K562 (cell line): ENCODE data around the gene CD79A. TPM values are rescaled to one million over a fixed set of nuclear protein-coding genes. Genes with fewer than 3 reads are reported as not detected.

Experiments
- ATAC-seq: fragments of 200-7000 bp; cut with Tn5 transposase; 3 replicates; pipeline ENCODE4 v1.9.1; 2020; ENCODE audit warnings: moderate library complexity
- BruUV-seq: library from RNA; stranded (reverse); fragments of 400-500 nt; replicated peaks from 2 replicates; lab custom pipeline; 2021; lab: Mats Ljungman, UMichigan
- CTCF ChIA-PET: fragments of 300-600 bp; formaldehyde crosslinking; extraction: SDS; loops from one replicate; lab custom pipeline; 2021; ENCODE audit warnings: low intra/inter-chr PET ratio; lab: Yijun Ruan, JAX
- POLR2A ChIA-PET: fragments of 300-600, 350-650 bp; sonication (Branson Sonifier 250); formaldehyde crosslinking; extraction: SDS; loops from one replicate; lab custom pipeline; 2021; ENCODE audit warnings: antibody characterized with exemption, inconsistent platforms; lab: Yijun Ruan, JAX
- DNase-seq, 4 experiments: peaks; one replicate each; pipeline versions ENCODE4 v3.0.0 to v3.0.0-alpha.2; 2011 to 2018; ENCODE audit warnings: low spot score in 3 of 4, mixed read lengths in 3 of 4; ENCODE audit errors: extremely low read depth in 1 of 4
- FAIRE-seq: peaks from 2 replicates; lab custom pipeline; 2011; peaks lifted over from hg19 to GRCh38; lab: Jason Lieb, UNC
- H2AFZ ChIP-seq: 2 replicates; pipeline ENCODE4 v1.6.0; 2011; ENCODE audit warnings: low read depth, low read length, control low read depth, inconsistent platforms
- H3K27ac ChIP-seq: fragments of 200-600 bp; 3 replicates; pipeline ENCODE4 v1.8.0; 2011; ENCODE audit warnings: low read depth, mild to moderate bottlenecking, control low read depth, inconsistent platforms, low read length, moderate library complexity, mixed read lengths; ENCODE audit errors: extremely low read depth
- H3K27me3 ChIP-seq, 2 experiments: fragments of 300-600 bp in 1 of 2; 2 replicates in 1 of 2; 3 replicates in 1 of 2; pipeline versions ENCODE4 v1.6.0 to v1.8.0; 2011; ENCODE audit warnings: inconsistent platforms in 2 of 2, low read length in 2 of 2, mild to moderate bottlenecking in 1 of 2, mixed read lengths in 1 of 2, moderate library complexity in 1 of 2; ENCODE audit not compliant: control insufficient read depth in 2 of 2, insufficient read depth in 2 of 2
- H3K36me3 ChIP-seq: fragments of 300-600 bp; 3 replicates; pipeline ENCODE4 v1.8.0; 2011; ENCODE audit warnings: mild to moderate bottlenecking, low read length, inconsistent platforms; ENCODE audit not compliant: control insufficient read depth, insufficient read depth
- H3K4me1 ChIP-seq, 2 experiments: fragments of 200-600 bp in 1 of 2; replicated peaks in 1 of 2; 2 replicates in 1 of 2; 3 replicates in 1 of 2; pipeline versions ENCODE4 v1.5.1 to v1.8.0; 2011; ENCODE audit warnings: inconsistent platforms in 2 of 2, low read length in 2 of 2, mild to moderate bottlenecking in 1 of 2, mixed read lengths in 1 of 2, moderate library complexity in 1 of 2; ENCODE audit not compliant: control insufficient read depth in 2 of 2, insufficient read depth in 2 of 2
- H3K4me2 ChIP-seq: 2 replicates; pipeline ENCODE4 v1.6.1; 2011; ENCODE audit warnings: low read length, control low read depth, inconsistent platforms, mixed read lengths; ENCODE audit not compliant: insufficient read depth
- H3K4me3 ChIP-seq: fragments of 200-600 bp; sonication (generic), shearing (Covaris generic); 2 replicates; pipeline ENCODE4 v1.5.1; 2016; ENCODE audit warnings: control low read depth, inconsistent platforms
- H3K79me2 ChIP-seq: fragments of 200-600 bp; 3 replicates; pipeline ENCODE4 v1.8.0; 2011; ENCODE audit warnings: low read length, inconsistent platforms; ENCODE audit not compliant: control insufficient read depth, insufficient read depth
- H3K9ac ChIP-seq, 2 experiments: 2 replicates each; pipeline versions ENCODE4 v1.6.0 to v1.6.1; 2011; ENCODE audit warnings: low read depth in 2 of 2, low read length in 2 of 2, control low read depth in 1 of 2, inconsistent platforms in 1 of 2, mild to moderate bottlenecking in 1 of 2, mixed read lengths in 1 of 2; ENCODE audit not compliant: insufficient read depth in 1 of 2
- H3K9me1 ChIP-seq: one replicate; pipeline ENCODE4 v1.6.0; 2011; ENCODE audit warnings: inconsistent platforms, mild to moderate bottlenecking, low read length, moderate library complexity; ENCODE audit not compliant: control insufficient read depth, insufficient read depth
- H3K9me3 ChIP-seq: replicated peaks from 2 replicates; pipeline ENCODE4 v1.5.1; 2011; ENCODE audit warnings: low read depth, low read length, inconsistent platforms; ENCODE audit not compliant: control insufficient read depth, insufficient read depth
- H4K20me1 ChIP-seq: replicated peaks from 2 replicates; pipeline ENCODE4 v1.6.1; 2011; ENCODE audit warnings: low read length, inconsistent platforms, mixed read lengths; ENCODE audit not compliant: control insufficient read depth, insufficient read depth
- ARID2 ChIP-seq: fragments of 450-650 bp; IDR thresholded peaks from 2 replicates; pipeline ENCODE4 v1.6.1; 2017; ENCODE audit warnings: antibody characterized with exemption, mild to moderate bottlenecking
- CHD1 ChIP-seq: fragments of 200-600 bp; sonication (generic); IDR thresholded peaks from one replicate; pipeline ENCODE4 v1.6.1; 2012; ENCODE audit warnings: mild to moderate bottlenecking, moderate library complexity, low read length, inconsistent platforms
- HMG20B ChIP-seq: fragments of 250-450 bp; sonication (Bioruptor Pico); IDR thresholded peaks from 2 replicates; pipeline ENCODE4 v1.5.0; 2021; ENCODE audit warnings: mild to moderate bottlenecking
- MEF2A ChIP-seq: IDR thresholded peaks from 2 replicates; pipeline ENCODE4 v1.6.1; 2011; ENCODE audit warnings: low read depth, mild to moderate bottlenecking, low read length, moderate library complexity; ENCODE audit not compliant: control insufficient read depth
- POLR2AphosphoS5 ChIP-seq: IDR thresholded peaks from 2 replicates; pipeline ENCODE4 v1.6.1; 2011; ENCODE audit warnings: mild to moderate bottlenecking, low read depth, low read length, moderate library complexity; ENCODE audit not compliant: control insufficient read depth, insufficient read depth
- RBFOX2 ChIP-seq: fragments of 200-400 bp; formaldehyde crosslinking; IDR thresholded peaks from 2 replicates; pipeline ENCODE4 v1.6.1; 2017; ENCODE audit warnings: low read depth, mild to moderate bottlenecking, low read length, moderate library complexity
- SETDB1 ChIP-seq: IDR thresholded peaks from one replicate; pipeline ENCODE4 v1.6.1; 2012; ENCODE audit warnings: low read length, control low read depth, inconsistent platforms
- SIN3B ChIP-seq: fragments of 450-650 bp; IDR thresholded peaks from 2 replicates; pipeline ENCODE4 v1.6.1; 2017; ENCODE audit warnings: low read depth, mild to moderate bottlenecking, moderate library complexity
- SUPT5H ChIP-seq: fragments of 450-650 bp; IDR thresholded peaks from 2 replicates; pipeline ENCODE4 v1.6.1; 2016
- XRCC5 ChIP-seq: fragments of 200-400 bp; formaldehyde crosslinking; IDR thresholded peaks from 2 replicates; pipeline ENCODE4 v1.6.1; 2017; ENCODE audit warnings: low read depth, mild to moderate bottlenecking, low read length
- ZC3H11A ChIP-seq: IDR thresholded peaks from 2 replicates; pipeline ENCODE4 v1.6.1; 2012; ENCODE audit warnings: low read depth, low read length, improper control_type of control experiment
- ZNF24 ChIP-seq: fragments of 450-650 bp; IDR thresholded peaks from 2 replicates; pipeline ENCODE4 v1.6.1; 2016
- ZNF282 ChIP-seq: sonication (generic); formaldehyde crosslinking; IDR thresholded peaks from 2 replicates; pipeline ENCODE4 v1.8.1; 2023; ENCODE audit warnings: missing genetic modification reagents
- ZNF3 ChIP-seq: fragments of 250-450 bp; sonication (Bioruptor Pico); IDR thresholded peaks from 2 replicates; pipeline ENCODE4 v1.5.0; 2021; ENCODE audit warnings: mild to moderate bottlenecking, moderate library complexity
- ZNF561 ChIP-seq: fragments of 450-650 bp; formaldehyde crosslinking; conservative IDR thresholded peaks from 2 replicates; pipeline ENCODE4 v1.4.0; 2020; ENCODE audit warnings: mild to moderate bottlenecking, moderate library complexity
- WGBS: fragments of 100-300 bp; shearing (Covaris generic); methylation state at CpG from one replicate; pipeline ENCODE4 v1.1.6; 2016; ENCODE audit warnings: low coverage, mixed read lengths; ENCODE audit not compliant: insufficient coverage; ENCODE audit errors: missing lambda C conversion rate; 5-methylcytosine and 5-hydroxymethylcytosine counted together
- in situ Hi-C: fragments of 300-500 bp; cut with MboI; formaldehyde crosslinking; loops from 4 replicates; pipeline ENCODE4 v1.15.0; 2018; ENCODE audit warnings: inconsistent platforms, mixed read lengths
- intact Hi-C: fragments of 100-400 bp; cut with micrococcal nuclease; formaldehyde crosslinking; loops from 2 replicates; pipeline ENCODE4 v1.14.2; 2022
- polyA plus RNA-seq, 8 experiments: library from polyadenylated mRNA; depleted of rRNA in 4 of 8; stranded (reverse) in 5 of 8; unstranded in 3 of 8; fragments of >200 nt; fragmentation: Nextera tagmentation in 2 of 8; fragmentation: Illumina TruSeq in 1 of 8; extraction: Ambion mirVana in 2 of 8; extraction: Trizol in 1 of 8; gene quantifications; 2 replicates each; pipeline versions ENCODE4 v1.2.1 to v1.2.3, GENCODE V29; 2011 to 2014; ENCODE audit warnings: inconsistent platforms in 1 of 8, missing spikeins in 1 of 8
- total RNA-seq, 7 experiments: library from RNA; depleted of rRNA in 6 of 7; stranded (reverse); fragments of >200 nt in 6 of 7; fragmentation: Illumina TruSeq in 2 of 7; extraction: Trizol in 2 of 7; gene quantifications; 2 replicates each; pipeline versions ENCODE4 v1.2.1 to v1.2.3, GENCODE V29; 2011 to 2021; ENCODE audit warnings: low replicate concordance in 1 of 7
- TF ChIP-seq, protein P1 (sequence below): sonication (generic); formaldehyde crosslinking; IDR thresholded peaks from 2 replicates; pipeline ENCODE4 v1.4.0; 2020; ENCODE audit warnings: mild to moderate bottlenecking, missing genetic modification reagents
- TF ChIP-seq, protein P2 (sequence below): fragments of 250-450 bp; sonication (Bioruptor Pico); IDR thresholded peaks from 2 replicates; pipeline ENCODE4 v1.5.0; 2020; ENCODE audit warnings: mild to moderate bottlenecking

Gene CD79A
- total and polyA plus RNA-seq, 9 of the 15 experiments (the other 6 are each of a cell fraction or from before 2014, with no cell fraction given) = 0.04 to 0.72 (median 0.17) TPM; not detected in 3

DNA sequence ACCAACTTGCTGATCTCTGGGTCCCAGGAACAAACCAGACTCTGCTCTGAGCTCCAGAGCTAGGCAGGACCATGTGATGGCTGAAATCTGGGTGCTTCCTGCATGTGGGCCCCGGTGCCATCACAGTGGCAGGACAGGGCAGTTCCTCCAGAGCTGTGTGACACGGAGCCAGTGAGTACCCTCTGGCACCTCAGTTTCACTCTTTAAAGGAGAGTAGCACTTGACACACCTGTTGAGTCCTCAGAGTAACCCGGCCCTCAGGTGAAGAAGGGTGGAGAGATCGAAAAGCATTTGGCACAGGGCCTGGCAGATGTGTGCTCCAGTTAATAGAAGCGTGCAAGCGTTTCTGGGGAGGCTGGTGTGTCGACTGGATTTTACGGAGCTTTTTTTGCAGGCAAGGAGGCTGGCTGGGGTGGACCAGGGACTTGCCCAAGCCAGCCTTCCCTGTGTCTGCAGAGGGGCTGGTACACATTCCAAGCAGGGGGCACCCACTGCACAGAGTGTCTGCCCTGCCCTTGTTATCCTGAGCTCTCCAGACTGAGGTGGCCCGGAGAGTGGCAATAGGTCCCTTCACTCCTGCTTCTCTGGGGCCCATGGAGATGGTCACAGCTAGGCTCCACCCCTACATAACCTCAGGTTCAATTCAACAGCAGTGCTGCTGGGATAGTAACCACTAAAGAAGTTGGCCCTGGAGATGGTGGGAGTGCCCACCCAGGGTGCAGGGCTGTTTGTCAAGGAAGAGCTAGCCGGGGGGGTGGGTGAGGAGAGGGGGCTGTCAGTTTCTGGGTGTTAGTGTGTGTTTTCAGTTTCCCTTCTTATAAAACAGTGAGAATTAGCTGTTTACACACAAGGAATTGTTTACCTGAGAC is 8.7 kb upstream of the CD79A start:
- ATAC-seq (no peak), FAIRE-seq (no peak), DNase-seq (no peak)
- no peak overlapping the region for H3K4me3 ChIP-seq
- in situ Hi-C loops (no loop called here), intact Hi-C loops (no loop called here)
- peaks cover 4% of the 10 kb centered on the region for H3K9me1 ChIP-seq
- H3K9me3 ChIP-seq = no peaks in the 10 kb centered on the region
- H3K36me3 ChIP-seq = peaks cover 80% of the 10 kb centered on the region
- H3K79me2 ChIP-seq = peaks cover 48% of the 10 kb centered on the region
- peaks cover 7 to 31% of the 10 kb centered on the region in 2 experiments; a peak in 4 of 5 replicates for H3K4me1 ChIP-seq
- peaks cover 59% of the 10 kb centered on the region for H4K20me1 ChIP-seq
- H3K9ac ChIP-seq = peak overlapping the region in 1 of 2 experiments; percentile 76; a peak in 2 of 4 replicates
- H3K4me2 ChIP-seq = no peak overlapping the region
- CTCF ChIA-PET = no interaction called here
- POLR2A ChIA-PET = interaction anchor here (0.6 to 6.2 kb wide), 10 partner anchors 8 to 810 kb away, joined by 3 to 54 read pairs (median 3); partner anchors contain the start of gene RPS19
- WGBS = 84% methylated on average over 10 of the region's 10 CpGs
- H3K27me3 ChIP-seq = no peaks in the 10 kb centered on the region
- no TSS peak for BruUV-seq
- no peak overlapping the region for H2AFZ ChIP-seq
- peak overlapping the region; percentile 34; the same call in 1 of the 3 replicates for H3K27ac ChIP-seq
- TF ChIP-seq SETDB1 (no peak), ZC3H11A (no peak), ZNF24 (no peak), POLR2AphosphoS5 (peak; percentile 50; the same call in 1 of the 2 replicates), XRCC5 (no peak), SIN3B (no peak), CHD1 (no peak), ZNF282 (CRISPR knock-in tag) (no peak), RBFOX2 (peak; percentile 51; the same call in 1 of the 2 replicates), ARID2 (no peak), SUPT5H (0 out of 2 replicates have a peak, but pooled peaks have one; percentile 14), HMG20B (no peak), MEF2A (no peak), ZNF561 (CRISPR knock-in tag) (no peak), ZNF3 (CRISPR knock-in tag) (no peak)
- TF ChIP-seq, protein P1, sequence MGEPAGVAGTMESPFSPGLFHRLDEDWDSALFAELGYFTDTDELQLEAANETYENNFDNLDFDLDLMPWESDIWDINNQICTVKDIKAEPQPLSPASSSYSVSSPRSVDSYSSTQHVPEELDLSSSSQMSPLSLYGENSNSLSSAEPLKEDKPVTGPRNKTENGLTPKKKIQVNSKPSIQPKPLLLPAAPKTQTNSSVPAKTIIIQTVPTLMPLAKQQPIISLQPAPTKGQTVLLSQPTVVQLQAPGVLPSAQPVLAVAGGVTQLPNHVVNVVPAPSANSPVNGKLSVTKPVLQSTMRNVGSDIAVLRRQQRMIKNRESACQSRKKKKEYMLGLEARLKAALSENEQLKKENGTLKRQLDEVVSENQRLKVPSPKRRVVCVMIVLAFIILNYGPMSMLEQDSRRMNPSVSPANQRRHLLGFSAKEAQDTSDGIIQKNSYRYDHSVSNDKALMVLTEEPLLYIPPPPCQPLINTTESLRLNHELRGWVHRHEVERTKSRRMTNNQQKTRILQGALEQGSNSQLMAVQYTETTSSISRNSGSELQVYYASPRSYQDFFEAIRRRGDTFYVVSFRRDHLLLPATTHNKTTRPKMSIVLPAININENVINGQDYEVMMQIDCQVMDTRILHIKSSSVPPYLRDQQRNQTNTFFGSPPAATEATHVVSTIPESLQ (CRISPR knock-in tag) = no peak
- TF ChIP-seq, protein P2, sequence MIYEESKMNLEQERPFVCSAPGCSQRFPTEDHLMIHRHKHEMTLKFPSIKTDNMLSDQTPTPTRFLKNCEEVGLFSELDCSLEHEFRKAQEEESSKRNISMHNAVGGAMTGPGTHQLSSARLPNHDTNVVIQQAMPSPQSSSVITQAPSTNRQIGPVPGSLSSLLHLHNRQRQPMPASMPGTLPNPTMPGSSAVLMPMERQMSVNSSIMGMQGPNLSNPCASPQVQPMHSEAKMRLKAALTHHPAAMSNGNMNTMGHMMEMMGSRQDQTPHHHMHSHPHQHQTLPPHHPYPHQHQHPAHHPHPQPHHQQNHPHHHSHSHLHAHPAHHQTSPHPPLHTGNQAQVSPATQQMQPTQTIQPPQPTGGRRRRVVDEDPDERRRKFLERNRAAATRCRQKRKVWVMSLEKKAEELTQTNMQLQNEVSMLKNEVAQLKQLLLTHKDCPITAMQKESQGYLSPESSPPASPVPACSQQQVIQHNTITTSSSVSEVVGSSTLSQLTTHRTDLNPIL = no peak
